Upper lobe of right lung (tissue), 1 donor: ENCODE results near the gene OAS1. TPM values are rescaled to one million over a fixed set of nuclear protein-coding genes. Genes with fewer than 3 reads are reported as not detected.

Source experiments
- ATAC-seq: fragments of 200-7000 bp; cut with Tn5 transposase; one replicate; pipeline ENCODE4 v1.9.1; 2020; ENCODE audit warnings: mild to moderate bottlenecking, moderate library complexity
- DNase-seq: peaks from one replicate; pipeline ENCODE4 v3.0.0-alpha.2; 2020
- H3K27ac ChIP-seq: fragments of 200-600 bp; one replicate; pipeline ENCODE4 v1.8.0; 2022
- H3K27me3 ChIP-seq: fragments of 200-600 bp; one replicate; pipeline ENCODE4 v1.8.0; 2022; ENCODE audit warnings: mild to moderate bottlenecking
- H3K36me3 ChIP-seq: fragments of 200-600 bp; one replicate; pipeline ENCODE4 v1.8.0; 2022
- H3K4me1 ChIP-seq: fragments of 200-600 bp; one replicate; pipeline ENCODE4 v1.8.0; 2022
- H3K4me3 ChIP-seq: fragments of 200-600 bp; one replicate; pipeline ENCODE4 v1.8.0; 2022; ENCODE audit warnings: mild to moderate bottlenecking
- H3K9me3 ChIP-seq: fragments of 200-600 bp; one replicate; pipeline ENCODE4 v1.8.0; 2022
- intact Hi-C: fragments of 100-400 bp; cut with DNase I; formaldehyde crosslinking; loops from one replicate; pipeline ENCODE4 v1.11.0; 2022
- total RNA-seq: library from RNA; stranded (reverse); fragmentation: NEBNext Ultra II Directional; extraction: Animal tissue kit (Norgen Biotek cat#: 25700); gene quantifications from one replicate; pipeline ENCODE4 v1.2.1, GENCODE V29; 2021
- TF ChIP-seq, protein P1 (sequence below): fragments of 200-600 bp; IDR thresholded peaks from one replicate; pipeline ENCODE4 v1.8.0; 2022; ENCODE audit warnings: antibody characterized with exemption
- donor health status: DM: no; HTN: yes; CAD: no; lungs with severe emphysema.

Gene OAS1
- total RNA-seq, 1 donor from 2014 or later = 60.0 TPM

DNA sequence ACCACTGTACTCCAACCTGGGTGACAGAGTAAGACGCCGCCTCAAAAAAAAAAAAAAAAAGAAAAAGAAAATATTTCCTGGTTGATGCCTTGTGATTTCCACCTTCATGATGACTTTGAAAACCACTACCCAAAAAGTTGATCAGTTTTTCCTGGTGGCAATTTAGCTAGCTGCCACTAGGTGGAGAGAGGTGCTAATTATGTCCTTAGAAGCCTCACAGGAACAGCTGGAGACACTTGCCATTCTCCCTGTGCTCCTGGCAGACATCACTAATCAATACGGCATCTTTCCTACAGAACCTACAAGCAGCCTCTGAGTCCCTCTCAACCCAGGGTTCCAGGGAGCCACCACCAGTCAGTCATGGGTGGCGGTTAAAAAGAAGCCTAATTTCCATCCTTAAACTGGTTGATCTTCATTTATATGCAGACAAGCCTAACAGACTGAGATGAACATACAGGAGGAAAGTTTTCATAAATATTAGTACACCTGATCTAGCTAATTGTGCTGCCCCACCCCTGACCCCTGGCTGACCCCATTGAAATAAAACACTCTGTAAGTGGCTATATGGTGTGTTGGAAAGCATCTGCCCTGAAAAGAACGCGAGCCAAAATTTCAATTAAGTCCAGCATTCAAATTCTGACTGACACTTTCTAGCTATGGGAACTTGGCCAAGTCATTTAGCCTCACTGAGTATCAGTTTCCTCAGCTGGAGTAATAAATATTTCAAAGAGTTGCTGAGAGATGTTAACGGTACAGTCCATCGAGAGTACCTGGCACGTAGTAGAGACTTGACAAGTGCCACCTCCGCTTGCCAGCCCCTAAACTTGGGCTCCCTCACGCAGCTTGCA is 6.2 kb upstream of the OAS1 start:
- TF ChIP-seq, protein P1, sequence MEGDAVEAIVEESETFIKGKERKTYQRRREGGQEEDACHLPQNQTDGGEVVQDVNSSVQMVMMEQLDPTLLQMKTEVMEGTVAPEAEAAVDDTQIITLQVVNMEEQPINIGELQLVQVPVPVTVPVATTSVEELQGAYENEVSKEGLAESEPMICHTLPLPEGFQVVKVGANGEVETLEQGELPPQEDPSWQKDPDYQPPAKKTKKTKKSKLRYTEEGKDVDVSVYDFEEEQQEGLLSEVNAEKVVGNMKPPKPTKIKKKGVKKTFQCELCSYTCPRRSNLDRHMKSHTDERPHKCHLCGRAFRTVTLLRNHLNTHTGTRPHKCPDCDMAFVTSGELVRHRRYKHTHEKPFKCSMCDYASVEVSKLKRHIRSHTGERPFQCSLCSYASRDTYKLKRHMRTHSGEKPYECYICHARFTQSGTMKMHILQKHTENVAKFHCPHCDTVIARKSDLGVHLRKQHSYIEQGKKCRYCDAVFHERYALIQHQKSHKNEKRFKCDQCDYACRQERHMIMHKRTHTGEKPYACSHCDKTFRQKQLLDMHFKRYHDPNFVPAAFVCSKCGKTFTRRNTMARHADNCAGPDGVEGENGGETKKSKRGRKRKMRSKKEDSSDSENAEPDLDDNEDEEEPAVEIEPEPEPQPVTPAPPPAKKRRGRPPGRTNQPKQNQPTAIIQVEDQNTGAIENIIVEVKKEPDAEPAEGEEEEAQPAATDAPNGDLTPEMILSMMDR = peak; percentile 76
- no peaks in the 10 kb centered on the region for H3K9me3 ChIP-seq
- peak; percentile 90 for ATAC-seq
- H3K27ac ChIP-seq = no peak overlapping the region
- intact Hi-C loops = no loop called here
- no peak overlapping the region for H3K4me3 ChIP-seq
- DNase-seq = no peak
- H3K27me3 ChIP-seq = no peaks in the 10 kb centered on the region
- H3K36me3 ChIP-seq = no peaks in the 10 kb centered on the region
- H3K4me1 ChIP-seq = peaks cover 11% of the 10 kb centered on the region

DNA sequence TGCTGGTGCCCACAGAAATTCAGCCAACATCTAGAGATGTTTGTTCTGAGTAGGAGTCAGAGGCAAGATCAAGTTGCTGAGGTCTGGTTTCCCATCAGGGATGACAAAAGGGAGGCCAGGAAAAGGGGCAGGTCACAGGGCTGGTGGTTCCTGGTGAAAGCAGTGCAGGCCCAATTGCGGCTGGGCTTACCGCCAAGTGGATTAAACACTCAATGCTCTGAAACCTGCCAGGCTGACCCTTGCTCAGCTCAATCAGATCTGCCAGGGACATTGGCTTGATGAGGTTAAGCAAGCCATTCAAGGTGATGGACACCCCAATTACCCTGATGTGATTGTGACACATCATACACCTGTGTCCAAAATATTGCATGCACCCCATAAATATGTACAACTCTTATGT is 5.5 kb upstream of the OAS1 start:
- H3K9me3 ChIP-seq = no peaks in the 10 kb centered on the region
- H3K27me3 ChIP-seq = no peaks in the 10 kb centered on the region
- H3K4me3 ChIP-seq = no peak overlapping the region
- no peak overlapping the region for H3K27ac ChIP-seq
- TF ChIP-seq, protein P1 = no peak
- intact Hi-C loops = no loop called here
- DNase-seq (no peak), ATAC-seq (no peak)
- H3K36me3 ChIP-seq = no peaks in the 10 kb centered on the region
- peaks cover 15% of the 10 kb centered on the region for H3K4me1 ChIP-seq

DNA sequence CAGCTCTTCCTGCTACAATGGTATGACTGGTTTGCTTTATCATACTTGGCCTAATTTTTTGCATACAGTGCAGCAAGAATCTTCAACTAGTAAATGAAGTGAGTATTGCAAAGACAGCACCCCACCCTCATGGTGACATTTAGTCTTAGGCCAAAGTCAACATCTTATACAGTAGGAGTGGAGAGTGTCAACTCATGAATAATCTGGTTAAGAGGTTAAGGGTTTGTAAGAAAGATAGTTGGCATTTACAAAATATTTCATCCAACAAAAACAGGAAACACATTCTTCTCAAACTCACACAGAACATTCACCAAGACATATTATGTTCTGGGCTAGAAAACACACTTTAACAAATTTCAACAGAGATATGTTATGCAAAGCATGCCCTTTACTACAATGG is 2.2 kb upstream of the OAS1 start:
- no peaks in the 10 kb centered on the region for H3K9me3 ChIP-seq
- DNase-seq (no peak), ATAC-seq (peak; percentile 28)
- no peaks in the 10 kb centered on the region for H3K36me3 ChIP-seq
- H3K27me3 ChIP-seq = no peaks in the 10 kb centered on the region
- intact Hi-C loops = no loop called here
- TF ChIP-seq, protein P1 = no peak
- H3K4me3 ChIP-seq = no peak overlapping the region
- no peak overlapping the region for H3K27ac ChIP-seq
- peaks cover 28% of the 10 kb centered on the region for H3K4me1 ChIP-seq

DNA sequence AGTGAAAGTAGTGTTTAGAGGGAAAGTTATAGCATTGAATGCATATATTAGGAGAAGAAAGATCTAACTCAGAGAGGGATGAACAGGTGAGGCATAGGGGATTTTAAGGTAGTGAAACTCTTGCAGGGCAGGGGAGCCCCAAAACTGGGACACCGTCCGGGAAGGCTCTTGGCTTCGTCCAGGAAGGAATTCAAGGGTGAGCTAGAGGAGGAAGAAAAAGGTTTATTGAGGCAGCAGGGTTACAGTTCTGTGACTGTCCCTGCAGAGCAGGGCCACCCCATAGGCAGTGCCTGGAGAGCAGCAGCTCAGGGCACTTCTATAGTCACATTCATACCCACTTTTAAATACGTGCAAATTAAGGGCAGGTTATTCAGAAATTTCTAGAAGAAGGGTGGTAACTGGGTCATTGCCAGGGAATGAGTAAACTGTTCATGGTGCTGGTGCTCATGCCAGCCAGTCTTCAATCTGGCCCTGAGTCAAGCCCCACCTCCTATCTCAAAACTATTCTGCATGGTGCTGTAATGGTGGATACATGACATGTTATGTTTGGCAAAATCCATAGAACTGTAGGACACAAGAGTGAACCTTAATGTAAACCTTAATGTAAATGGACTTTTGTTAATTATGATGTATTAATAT is 1.2 kb upstream of the OAS1 start:
- intact Hi-C loops = no loop called here
- Histone ChIP-seq H3K27ac (peak overlapping the region; percentile 81), H3K4me3 (no peak overlapping the region), H3K9me3 (no peaks in the 10 kb centered on the region), H3K4me1 (peaks cover 28% of the 10 kb centered on the region), H3K36me3 (no peaks in the 10 kb centered on the region), H3K27me3 (no peaks in the 10 kb centered on the region)
- ATAC-seq = no peak
- DNase-seq = no peak
- TF ChIP-seq, protein P1 = no peak

DNA sequence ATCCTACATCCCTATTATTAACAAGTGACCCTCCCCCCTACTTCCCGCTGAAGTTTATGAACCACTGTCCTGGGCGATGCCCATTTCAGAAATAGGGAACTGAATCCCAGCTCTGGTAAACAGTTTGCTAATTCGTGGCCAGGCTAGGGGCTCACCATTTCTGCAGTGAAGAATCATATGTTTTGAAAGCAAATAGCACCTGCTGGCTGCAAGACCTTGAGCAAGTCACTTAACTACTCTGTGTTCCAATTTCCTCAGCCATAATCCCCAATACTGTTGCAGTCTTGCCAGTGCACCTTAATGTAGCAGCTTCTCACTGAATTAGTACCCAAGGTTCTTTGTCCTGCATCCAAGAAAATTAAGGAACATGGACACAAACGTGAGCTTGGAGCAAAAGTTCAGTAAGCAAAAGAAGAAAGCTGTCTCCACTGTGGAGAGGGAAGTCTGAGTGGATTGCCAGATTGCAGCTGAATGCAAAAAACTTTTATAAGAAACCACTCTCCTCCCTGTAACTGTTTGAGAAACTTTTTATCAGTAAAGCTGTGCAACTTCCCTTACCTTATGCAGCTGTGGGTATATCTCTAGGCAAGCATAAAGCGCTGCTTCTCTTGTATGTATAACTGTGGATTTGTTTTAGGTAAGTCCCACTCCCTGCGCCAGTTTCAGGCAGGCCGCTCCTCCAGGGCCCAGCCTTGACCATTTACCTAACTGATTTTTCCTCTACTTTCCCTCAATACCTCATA is 824 bp downstream of the OAS1 start:
- Histone ChIP-seq H3K27ac (peak overlapping the region; percentile 81), H3K36me3 (no peaks in the 10 kb centered on the region), H3K4me1 (peaks cover 28% of the 10 kb centered on the region), H3K27me3 (no peaks in the 10 kb centered on the region), H3K9me3 (peaks cover 3% of the 10 kb centered on the region), H3K4me3 (peak overlapping the region; percentile 61)
- DNase-seq (no peak), ATAC-seq (peak; percentile 80)
- TF ChIP-seq, protein P1 = no peak
- intact Hi-C loops = no loop called here
